ENCODE measurements around the gene IDE.
"Not testable (repeated sequence)": the region's sequence is repeated elsewhere in the genome, so short reads cannot be mapped to it uniquely, and the experiment has no call there.

GRCh38 chr10:92454955-92455354, 118.9 kb downstream of the IDE start:
- TF ChIP-seq CTCF (IDR thresholded peaks at IDR 0.05; ENCODE audit: insufficient read depth, low read length, poor library complexity, severe bottlenecking); EZH2phosphoT487 (conservative IDR thresholded peaks at IDR 0.05; ENCODE audit: low read length): not testable (repeated sequence)
